SK-N-SH treated with all-trans-retinoic acid at 6 μM for 48 hours (cell line): ENCODE data around the gene HEATR1.

Experiments used
- ATAC-seq: fragments of 200-7000 bp; cut with Tn5 transposase; 3 replicates; pipeline ENCODE4 v1.9.1; 2020; ENCODE audit warnings: mild to moderate bottlenecking, moderate library complexity
- ARNTL ChIP-seq: fragments of 450-650 bp; formaldehyde crosslinking; IDR thresholded peaks from 2 replicates; pipeline ENCODE4 v1.5.0; 2020; ENCODE audit warnings: low read depth, mild to moderate bottlenecking, moderate library complexity, borderline replicate concordance
- BACH2 ChIP-seq: fragments of 250-450 bp; sonication (Bioruptor Pico); IDR thresholded peaks from 2 replicates; pipeline ENCODE4 v1.9.0; 2021; ENCODE audit warnings: mild to moderate bottlenecking, borderline replicate concordance
- CSDC2 ChIP-seq: fragments of 250-450 bp; sonication (Bioruptor Pico); IDR thresholded peaks from 2 replicates; pipeline ENCODE4 v1.5.0; 2020; ENCODE audit warnings: mild to moderate bottlenecking, moderate library complexity
- GLIS3 ChIP-seq: fragments of 250-450 bp; sonication (Bioruptor Pico); IDR thresholded peaks from 2 replicates; pipeline ENCODE4 v1.5.0; 2020; ENCODE audit warnings: mild to moderate bottlenecking, moderate library complexity
- OSR1 ChIP-seq: fragments of 250-450 bp; sonication (Bioruptor Pico); IDR thresholded peaks from 2 replicates; pipeline ENCODE4 v1.8.0; 2022; ENCODE audit warnings: moderate library complexity, mild to moderate bottlenecking, inconsistent platforms
- PPARA ChIP-seq: fragments of 250-450 bp; sonication (Bioruptor Pico); IDR thresholded peaks from 2 replicates; pipeline ENCODE4 v1.5.0; 2020; ENCODE audit warnings: mild to moderate bottlenecking, borderline replicate concordance
- RARB ChIP-seq: fragments of 250-450 bp; sonication (Bioruptor Pico); IDR thresholded peaks from 2 replicates; pipeline ENCODE4 v1.8.0; 2021; ENCODE audit warnings: mild to moderate bottlenecking, moderate library complexity
- SNAI2 ChIP-seq: fragments of 250-450 bp; sonication (Bioruptor Pico); IDR thresholded peaks from 2 replicates; pipeline ENCODE4 v1.5.0; 2020; ENCODE audit warnings: mild to moderate bottlenecking, moderate library complexity
- TCF4 ChIP-seq: fragments of 250-450 bp; sonication (Bioruptor Pico); IDR thresholded peaks from 2 replicates; pipeline ENCODE4 v1.8.0; 2021; ENCODE audit warnings: mild to moderate bottlenecking, moderate library complexity, borderline replicate concordance
- TOX ChIP-seq: fragments of 250-450 bp; sonication (Bioruptor Pico); IDR thresholded peaks from 2 replicates; pipeline ENCODE4 v1.8.0; 2021; ENCODE audit warnings: mild to moderate bottlenecking, moderate library complexity, borderline replicate concordance
- ZC3H10 ChIP-seq: fragments of 250-450 bp; sonication (Bioruptor Pico); IDR thresholded peaks from 2 replicates; pipeline ENCODE4 v1.5.1; 2021; ENCODE audit warnings: mild to moderate bottlenecking, moderate library complexity
- ZFP30 ChIP-seq: fragments of 450-650 bp; formaldehyde crosslinking; IDR thresholded peaks from 2 replicates; pipeline ENCODE4 v1.5.0; 2022; ENCODE audit warnings: mild to moderate bottlenecking, moderate library complexity
- ZNF565 ChIP-seq: fragments of 450-650 bp; formaldehyde crosslinking; conservative IDR thresholded peaks from 2 replicates; pipeline ENCODE4 v1.5.0; 2020; ENCODE audit warnings: low read depth, mild to moderate bottlenecking, moderate library complexity
- ZNF8 ChIP-seq: fragments of 450-650 bp; formaldehyde crosslinking; IDR thresholded peaks from 2 replicates; pipeline ENCODE4 v1.5.0; 2020; ENCODE audit warnings: mild to moderate bottlenecking, moderate library complexity
- TF ChIP-seq, protein P1 (sequence below): fragments of 250-450 bp; sonication (Bioruptor Pico); IDR thresholded peaks from 2 replicates; pipeline ENCODE4 v1.8.0; 2021; ENCODE audit warnings: low read depth, mild to moderate bottlenecking, moderate library complexity, borderline replicate concordance
- TF ChIP-seq, protein P2 (sequence below): fragments of 250-450 bp; sonication (Bioruptor Pico); IDR thresholded peaks from 2 replicates; pipeline ENCODE4 v1.5.0; 2020; ENCODE audit warnings: mild to moderate bottlenecking, moderate library complexity
- TF ChIP-seq, protein P3 (sequence below): fragments of 250-450 bp; sonication (Bioruptor Pico); IDR thresholded peaks from 2 replicates; pipeline ENCODE4 v1.8.0; 2020; ENCODE audit warnings: mild to moderate bottlenecking, moderate library complexity, borderline replicate concordance
- TF ChIP-seq, protein P4 (sequence below): fragments of 250-450 bp; sonication (Bioruptor Pico); IDR thresholded peaks from 2 replicates; pipeline ENCODE4 v1.5.1; 2020; ENCODE audit warnings: low read depth, mild to moderate bottlenecking, moderate library complexity

HEATR1 gene

DNA sequence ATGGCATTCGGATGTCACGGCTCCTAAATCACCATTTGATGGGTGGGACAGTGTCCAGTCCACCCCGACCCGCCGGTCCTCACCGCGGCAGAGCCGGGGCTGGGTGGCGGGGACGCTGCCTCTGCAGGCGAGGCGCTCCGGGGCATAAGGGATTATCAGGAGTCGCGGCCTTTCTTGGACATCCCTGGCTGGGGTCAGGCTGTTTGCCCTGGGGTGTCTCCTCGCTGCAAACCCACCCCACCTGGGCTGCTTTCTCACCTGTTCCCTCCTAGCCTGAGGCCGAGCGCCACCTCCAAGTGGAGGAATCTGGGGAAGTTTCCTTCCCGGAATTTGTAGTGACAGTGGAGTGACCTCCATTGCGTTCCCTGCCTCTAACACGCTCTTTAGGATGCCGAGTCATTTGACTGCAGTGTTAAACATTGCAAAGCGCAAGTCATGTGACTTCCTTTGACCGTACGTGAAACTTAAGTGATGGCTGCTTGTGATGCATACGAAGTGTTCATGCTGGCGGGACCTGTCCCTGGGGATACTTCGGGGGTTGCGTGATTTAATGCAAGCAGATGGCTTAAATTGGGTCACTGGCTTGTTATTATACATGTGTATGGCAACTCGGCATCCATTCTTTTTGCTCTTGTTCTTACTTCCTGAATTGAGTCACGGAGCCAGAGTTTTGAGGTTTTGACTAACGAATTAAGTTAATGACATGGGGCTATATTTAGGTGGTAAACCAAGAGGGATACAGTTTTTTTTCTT, 80.0 kb downstream of the HEATR1 start (continued):
- TF ChIP-seq SNAI2 (CRISPR knock-in tag) (no peak), ZFP30 (CRISPR knock-in tag) (no peak), TOX (CRISPR knock-in tag) (no peak), BACH2 (CRISPR knock-in tag) (no peak)

DNA sequence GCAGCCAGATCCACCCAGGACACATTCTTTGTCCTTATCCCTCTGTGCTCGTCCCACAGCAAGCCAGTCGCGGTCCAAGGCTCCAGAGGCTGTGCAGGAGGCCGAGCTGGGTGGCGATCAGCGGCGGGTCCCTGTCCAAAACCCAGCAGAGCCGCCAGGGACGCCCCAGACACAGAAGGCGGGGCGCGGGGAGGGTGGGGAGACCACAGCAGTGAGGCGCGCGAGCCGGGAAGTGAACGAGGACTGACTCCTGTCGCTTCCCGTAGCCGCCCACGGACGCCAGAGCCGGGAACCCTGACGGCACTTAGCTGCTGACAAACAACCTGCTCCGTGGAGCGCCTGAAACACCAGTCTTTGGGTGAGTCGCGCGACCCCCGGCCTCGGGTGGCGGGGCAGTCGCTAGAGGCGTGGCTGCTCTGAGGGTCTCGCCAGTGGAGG, 80.6 kb downstream of the HEATR1 start, which contains the start of gene LGALS8:
TSS of gene LGALS8 (plus strand) at position 279 of the 438 bp plus-strand sequence. CDS start 2,089 bp downstream, outside the sequence.
- TF ChIP-seq, protein P1, sequence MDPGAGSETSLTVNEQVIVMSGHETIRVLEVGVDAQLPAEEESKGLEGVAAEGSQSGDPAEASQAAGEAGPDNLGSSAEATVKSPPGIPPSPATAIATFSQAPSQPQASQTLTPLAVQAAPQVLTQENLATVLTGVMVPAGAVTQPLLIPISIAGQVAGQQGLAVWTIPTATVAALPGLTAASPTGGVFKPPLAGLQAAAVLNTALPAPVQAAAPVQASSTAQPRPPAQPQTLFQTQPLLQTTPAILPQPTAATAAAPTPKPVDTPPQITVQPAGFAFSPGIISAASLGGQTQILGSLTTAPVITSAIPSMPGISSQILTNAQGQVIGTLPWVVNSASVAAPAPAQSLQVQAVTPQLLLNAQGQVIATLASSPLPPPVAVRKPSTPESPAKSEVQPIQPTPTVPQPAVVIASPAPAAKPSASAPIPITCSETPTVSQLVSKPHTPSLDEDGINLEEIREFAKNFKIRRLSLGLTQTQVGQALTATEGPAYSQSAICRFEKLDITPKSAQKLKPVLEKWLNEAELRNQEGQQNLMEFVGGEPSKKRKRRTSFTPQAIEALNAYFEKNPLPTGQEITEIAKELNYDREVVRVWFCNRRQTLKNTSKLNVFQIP (CRISPR knock-in tag) = no peak
- TF ChIP-seq CSDC2 (CRISPR knock-in tag) (no peak), OSR1 (CRISPR knock-in tag) (no peak), SNAI2 (CRISPR knock-in tag) (no peak), ZC3H10 (CRISPR knock-in tag) (no peak), ZFP30 (CRISPR knock-in tag) (no peak), RARB (no peak), ARNTL (CRISPR knock-in tag) (no peak), BACH2 (CRISPR knock-in tag) (no peak), GLIS3 (CRISPR knock-in tag) (no peak), ZNF565 (CRISPR knock-in tag) (no peak), TCF4 (CRISPR knock-in tag) (no peak), PPARA (CRISPR knock-in tag) (no peak), TOX (CRISPR knock-in tag) (no peak)
- TF ChIP-seq, protein P2, sequence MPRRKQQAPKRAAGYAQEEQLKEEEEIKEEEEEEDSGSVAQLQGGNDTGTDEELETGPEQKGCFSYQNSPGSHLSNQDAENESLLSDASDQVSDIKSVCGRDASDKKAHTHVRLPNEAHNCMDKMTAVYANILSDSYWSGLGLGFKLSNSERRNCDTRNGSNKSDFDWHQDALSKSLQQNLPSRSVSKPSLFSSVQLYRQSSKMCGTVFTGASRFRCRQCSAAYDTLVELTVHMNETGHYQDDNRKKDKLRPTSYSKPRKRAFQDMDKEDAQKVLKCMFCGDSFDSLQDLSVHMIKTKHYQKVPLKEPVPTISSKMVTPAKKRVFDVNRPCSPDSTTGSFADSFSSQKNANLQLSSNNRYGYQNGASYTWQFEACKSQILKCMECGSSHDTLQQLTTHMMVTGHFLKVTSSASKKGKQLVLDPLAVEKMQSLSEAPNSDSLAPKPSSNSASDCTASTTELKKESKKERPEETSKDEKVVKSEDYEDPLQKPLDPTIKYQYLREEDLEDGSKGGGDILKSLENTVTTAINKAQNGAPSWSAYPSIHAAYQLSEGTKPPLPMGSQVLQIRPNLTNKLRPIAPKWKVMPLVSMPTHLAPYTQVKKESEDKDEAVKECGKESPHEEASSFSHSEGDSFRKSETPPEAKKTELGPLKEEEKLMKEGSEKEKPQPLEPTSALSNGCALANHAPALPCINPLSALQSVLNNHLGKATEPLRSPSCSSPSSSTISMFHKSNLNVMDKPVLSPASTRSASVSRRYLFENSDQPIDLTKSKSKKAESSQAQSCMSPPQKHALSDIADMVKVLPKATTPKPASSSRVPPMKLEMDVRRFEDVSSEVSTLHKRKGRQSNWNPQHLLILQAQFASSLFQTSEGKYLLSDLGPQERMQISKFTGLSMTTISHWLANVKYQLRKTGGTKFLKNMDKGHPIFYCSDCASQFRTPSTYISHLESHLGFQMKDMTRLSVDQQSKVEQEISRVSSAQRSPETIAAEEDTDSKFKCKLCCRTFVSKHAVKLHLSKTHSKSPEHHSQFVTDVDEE (CRISPR knock-in tag) = no peak
- TF ChIP-seq, protein P3, sequence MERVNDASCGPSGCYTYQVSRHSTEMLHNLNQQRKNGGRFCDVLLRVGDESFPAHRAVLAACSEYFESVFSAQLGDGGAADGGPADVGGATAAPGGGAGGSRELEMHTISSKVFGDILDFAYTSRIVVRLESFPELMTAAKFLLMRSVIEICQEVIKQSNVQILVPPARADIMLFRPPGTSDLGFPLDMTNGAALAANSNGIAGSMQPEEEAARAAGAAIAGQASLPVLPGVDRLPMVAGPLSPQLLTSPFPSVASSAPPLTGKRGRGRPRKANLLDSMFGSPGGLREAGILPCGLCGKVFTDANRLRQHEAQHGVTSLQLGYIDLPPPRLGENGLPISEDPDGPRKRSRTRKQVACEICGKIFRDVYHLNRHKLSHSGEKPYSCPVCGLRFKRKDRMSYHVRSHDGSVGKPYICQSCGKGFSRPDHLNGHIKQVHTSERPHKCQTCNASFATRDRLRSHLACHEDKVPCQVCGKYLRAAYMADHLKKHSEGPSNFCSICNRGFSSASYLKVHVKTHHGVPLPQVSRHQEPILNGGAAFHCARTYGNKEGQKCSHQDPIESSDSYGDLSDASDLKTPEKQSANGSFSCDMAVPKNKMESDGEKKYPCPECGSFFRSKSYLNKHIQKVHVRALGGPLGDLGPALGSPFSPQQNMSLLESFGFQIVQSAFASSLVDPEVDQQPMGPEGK = no peak
- TF ChIP-seq, protein P4, sequence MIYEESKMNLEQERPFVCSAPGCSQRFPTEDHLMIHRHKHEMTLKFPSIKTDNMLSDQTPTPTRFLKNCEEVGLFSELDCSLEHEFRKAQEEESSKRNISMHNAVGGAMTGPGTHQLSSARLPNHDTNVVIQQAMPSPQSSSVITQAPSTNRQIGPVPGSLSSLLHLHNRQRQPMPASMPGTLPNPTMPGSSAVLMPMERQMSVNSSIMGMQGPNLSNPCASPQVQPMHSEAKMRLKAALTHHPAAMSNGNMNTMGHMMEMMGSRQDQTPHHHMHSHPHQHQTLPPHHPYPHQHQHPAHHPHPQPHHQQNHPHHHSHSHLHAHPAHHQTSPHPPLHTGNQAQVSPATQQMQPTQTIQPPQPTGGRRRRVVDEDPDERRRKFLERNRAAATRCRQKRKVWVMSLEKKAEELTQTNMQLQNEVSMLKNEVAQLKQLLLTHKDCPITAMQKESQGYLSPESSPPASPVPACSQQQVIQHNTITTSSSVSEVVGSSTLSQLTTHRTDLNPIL (CRISPR knock-in tag) = no peak
- ATAC-seq = peak; percentile 92

- ATAC-seq = no peak; the same call in 2 of the 3 replicates
- TF ChIP-seq BACH2 (CRISPR knock-in tag) (no peak), RARB (no peak), ZNF8 (CRISPR knock-in tag) (no peak)
- TF ChIP-seq, protein P4 (CRISPR knock-in tag) = no peak
Measured at GRCh38 chr1:236522937-236523703, 81.2 kb downstream of the HEATR1 start.
